GM12892 (cell line): Measurements from ENCODE around the gene CLSTN1.

Experiments used
- DNase-seq: peaks from one replicate; pipeline ENCODE4 v3.0.0; 2011; ENCODE audit not compliant: insufficient read length
- FAIRE-seq: peaks from 2 replicates; lab custom pipeline; 2011; peaks lifted over from hg19 to GRCh38; lab: Jason Lieb, UNC
- POLR2A ChIP-seq: IDR thresholded peaks from 2 replicates; pipeline ENCODE4 v1.6.1; 2011; ENCODE audit warnings: low read depth, low read length, control low read depth
- POLR2AphosphoS5 ChIP-seq: IDR thresholded peaks from 2 replicates; pipeline ENCODE4 v1.6.1; 2011; ENCODE audit warnings: low read depth, low read length, control low read depth
- TAF1 ChIP-seq: IDR thresholded peaks from 2 replicates; pipeline ENCODE4 v1.6.1; 2011; ENCODE audit warnings: low read depth, mild to moderate bottlenecking, control low read depth, low read length, borderline replicate concordance

The CLSTN1 gene

DNA sequence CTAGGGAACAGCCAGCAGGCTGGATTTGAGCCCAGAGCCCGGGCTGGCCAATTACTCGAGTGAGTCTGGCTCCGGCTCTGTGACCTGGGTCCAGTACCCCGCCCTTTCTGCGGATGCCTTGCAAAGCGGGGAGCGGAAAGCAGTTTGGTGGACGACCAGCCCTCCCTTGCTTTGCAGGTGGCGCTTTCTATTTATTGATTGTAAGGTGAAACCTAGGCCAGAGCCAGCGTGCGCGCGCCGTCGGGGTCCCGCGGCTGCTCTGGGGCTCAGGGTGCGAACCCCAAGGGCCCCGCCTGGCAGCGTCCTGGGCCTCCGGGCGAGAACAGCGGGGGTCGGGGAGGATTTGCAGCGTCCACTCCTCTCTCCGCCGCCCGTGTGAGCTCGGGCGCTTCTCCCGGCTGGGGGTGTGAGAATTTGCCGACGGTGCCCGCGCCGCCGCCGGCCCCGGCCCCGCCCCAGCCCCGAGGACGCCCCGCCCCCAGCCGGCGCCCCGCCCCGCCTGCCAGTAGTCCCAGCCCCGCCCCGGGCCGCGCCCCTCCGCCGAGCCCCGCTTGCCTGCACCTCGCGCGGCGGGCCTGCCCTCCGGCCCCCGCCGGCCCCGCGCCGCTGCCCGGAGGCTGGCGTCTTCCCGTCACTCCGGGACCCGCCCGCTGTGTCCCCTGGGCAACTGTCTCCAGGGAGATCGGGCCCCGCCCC is 134.6 kb downstream of the CLSTN1 start:
- FAIRE-seq = peak; percentile 27
- TF ChIP-seq TAF1 (no peak), POLR2AphosphoS5 (no peak)
- peak; percentile 74 for DNase-seq

DNA sequence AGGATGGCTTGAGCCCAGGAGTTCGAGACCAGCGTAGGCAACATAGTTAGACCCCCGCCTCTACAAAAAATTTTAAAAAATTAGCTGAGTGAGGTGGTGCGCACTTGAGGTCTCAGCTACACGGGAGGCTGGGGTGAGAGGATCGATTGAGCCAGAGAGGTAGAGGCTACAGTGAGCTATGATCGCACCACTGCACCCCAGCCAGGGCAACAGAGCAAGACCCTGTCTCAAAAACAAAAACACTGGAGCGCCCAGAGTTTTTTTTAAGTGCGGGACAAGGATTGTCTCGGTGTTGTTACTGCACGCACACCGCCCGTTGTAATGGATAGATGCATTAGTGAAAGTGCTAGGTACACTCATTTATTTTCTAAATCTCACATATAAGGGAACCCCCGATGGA is 135.2 kb downstream of the CLSTN1 start:
- FAIRE-seq (peak; percentile 57), DNase-seq (no peak)
- TF ChIP-seq POLR2A = no peak
- no peak for TF ChIP-seq POLR2AphosphoS5
- no peak for TF ChIP-seq TAF1

GRCh38 chr1:9687874-9688582 is 135.7 kb downstream of the CLSTN1 start:
- DNase-seq (no peak), FAIRE-seq (peak; percentile 66)
- no peak for TF ChIP-seq TAF1
- TF ChIP-seq POLR2A = peak; percentile 3; the same call in 1 of the 2 replicates
- no peak for TF ChIP-seq POLR2AphosphoS5

DNA sequence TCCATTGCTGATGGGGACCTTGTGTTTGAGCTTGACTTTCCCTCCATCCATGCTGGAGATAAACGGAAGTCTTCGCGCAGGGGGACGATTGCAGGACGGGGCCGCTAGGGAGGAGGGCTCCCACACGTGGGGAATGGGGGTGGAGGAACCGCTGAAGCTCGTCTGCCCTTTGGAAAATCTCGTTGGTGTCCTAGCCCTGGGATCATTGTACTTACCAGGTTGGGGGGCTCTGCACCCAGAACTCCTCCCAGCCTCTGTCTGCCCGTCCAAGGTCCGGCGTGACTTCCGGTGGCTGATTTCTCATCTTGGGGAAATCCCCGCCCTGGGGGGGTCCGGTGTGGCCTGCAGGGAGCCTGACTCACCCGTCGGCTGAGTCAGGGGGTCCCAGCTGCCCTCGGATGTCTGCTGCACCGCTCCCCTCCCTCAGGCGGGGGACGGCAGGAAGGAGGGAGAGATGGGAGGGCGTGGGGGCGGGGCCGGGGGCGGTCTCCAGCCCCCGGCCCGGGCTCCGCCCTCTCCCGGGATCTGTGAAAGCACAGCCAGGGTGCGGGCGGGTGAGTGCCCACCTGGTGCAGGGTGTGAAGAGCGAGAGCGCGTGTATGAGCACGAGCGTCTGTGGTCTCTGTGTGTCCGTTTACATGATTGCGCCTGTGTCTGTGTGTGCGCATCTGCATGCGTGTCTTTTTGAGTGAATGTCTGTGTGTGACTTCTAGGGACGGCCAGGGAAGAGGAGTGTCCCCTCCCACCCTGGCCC is 136.5 kb downstream of the CLSTN1 start:
- FAIRE-seq (peak; percentile 91), DNase-seq (peak; percentile 62)
- TF ChIP-seq TAF1 (no peak), POLR2A (0 out of 2 replicates have a peak, but pooled peaks have one; percentile 43), POLR2AphosphoS5 (peak; percentile 37; the same call in 1 of the 2 replicates)

DNA sequence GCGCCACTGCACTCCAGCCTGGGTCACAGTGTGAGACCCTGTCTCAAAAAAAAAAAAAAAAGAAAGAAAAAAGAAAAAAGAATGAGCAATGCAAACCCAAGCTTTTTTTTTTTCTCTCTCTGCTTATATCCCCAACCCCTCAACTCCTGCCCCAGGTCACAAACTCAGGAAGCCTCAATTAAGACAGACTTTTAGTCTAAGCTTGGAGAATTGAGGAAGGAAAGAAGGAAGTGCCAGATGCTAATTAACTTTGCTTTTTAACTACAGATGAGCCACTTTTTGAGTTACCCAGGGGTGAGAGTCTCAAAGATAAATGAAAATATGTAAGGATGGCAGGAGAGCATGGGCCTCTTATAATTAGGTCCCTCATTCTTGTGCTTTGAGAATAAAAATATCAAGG is 139.0 kb downstream of the CLSTN1 start:
- FAIRE-seq (no peak), DNase-seq (no peak)
- no peak for TF ChIP-seq TAF1
- TF ChIP-seq POLR2AphosphoS5 = no peak
- TF ChIP-seq POLR2A = no peak

- DNase-seq = no peak
- FAIRE-seq = no peak
- TF ChIP-seq TAF1 = no peak
- no peak for TF ChIP-seq POLR2AphosphoS5
Observed at GRCh38 chr1:9680828-9681227, 142.9 kb downstream of the CLSTN1 start.

GRCh38 chr1:9680091-9680490 is 143.7 kb downstream of the CLSTN1 start:
- TF ChIP-seq TAF1 = no peak
- TF ChIP-seq POLR2A = no peak
- no peak for TF ChIP-seq POLR2AphosphoS5
- no peak for FAIRE-seq
- no peak for DNase-seq
